GM19193 (cell line): ENCODE results near the gene MEAK7.

ENCODE experiments used
- POLR2A ChIP-seq: IDR thresholded peaks from 4 replicates; pipeline ENCODE4 v1.6.1; 2011; ENCODE audit not compliant: insufficient read depth, insufficient read length; ENCODE audit errors: extremely low read depth

MEAK7 gene

GRCh38 chr16:84476401-84476800, 28.1 kb downstream of the MEAK7 start:
- no peak for TF ChIP-seq POLR2A

- no peak for TF ChIP-seq POLR2A
Observed at GRCh38 chr16:84475643-84476240, 28.7 kb downstream of the MEAK7 start.

- TF ChIP-seq POLR2A = no peak
Observed at GRCh38 chr16:84471966-84472365, 32.5 kb downstream of the MEAK7 start.

- no peak for TF ChIP-seq POLR2A
Observed at GRCh38 chr16:84471316-84471715, 33.1 kb downstream of the MEAK7 start.

GRCh38 chr16:84467709-84468108, 36.8 kb downstream of the MEAK7 start:
- no peak for TF ChIP-seq POLR2A

GRCh38 chr16:84467256-84467655, 37.2 kb downstream of the MEAK7 start:
- TF ChIP-seq POLR2A = no peak

GRCh38 chr16:84466692-84467091, 37.8 kb downstream of the MEAK7 start:
- no peak for TF ChIP-seq POLR2A

GRCh38 chr16:84465154-84465553, 39.3 kb downstream of the MEAK7 start:
- TF ChIP-seq POLR2A = no peak

GRCh38 chr16:84464116-84464515, 40.3 kb downstream of the MEAK7 start:
- TF ChIP-seq POLR2A = no peak

- TF ChIP-seq POLR2A = no peak
Observed at GRCh38 chr16:84463221-84463620, 41.2 kb downstream of the MEAK7 start.

GRCh38 chr16:84462296-84463210, 41.9 kb downstream of the MEAK7 start:
- TF ChIP-seq POLR2A = no peak

GRCh38 chr16:84461413-84462295, 42.8 kb downstream of the MEAK7 start:
- TF ChIP-seq POLR2A = no peak

GRCh38 chr16:84461029-84461412, 43.4 kb downstream of the MEAK7 start:
- TF ChIP-seq POLR2A = no peak

- no peak for TF ChIP-seq POLR2A
Observed at GRCh38 chr16:84460406-84461028, 43.9 kb downstream of the MEAK7 start.

- no peak for TF ChIP-seq POLR2A
Observed at GRCh38 chr16:84459941-84460405, 44.5 kb downstream of the MEAK7 start.

- no peak for TF ChIP-seq POLR2A
Observed at GRCh38 chr16:84459533-84459894, 44.9 kb downstream of the MEAK7 start.
